Activated CD8-positive, alpha-beta T cell treated with anti-CD3 and anti-CD28 coated beads for 36 hours (primary cell): ENCODE results near the gene RBMS2. TPM values are rescaled to one million over a fixed set of nuclear protein-coding genes. Genes with fewer than 3 reads are reported as not detected.

Experiments used
- ATAC-seq: fragments of 200-7000 bp; cut with Tn5 transposase; one replicate; pipeline ENCODE4 v1.10.0; 2021; ENCODE audit warnings: mild to moderate bottlenecking, moderate library complexity
- CTCF ChIA-PET: fragments of 350-600 bp; sonication (Branson Sonifier 250); formaldehyde crosslinking; loops from one replicate; lab custom pipeline; 2021; ENCODE audit warnings: antibody characterized with exemption; lab: Charles Lee
- POLR2A ChIA-PET: fragments of 350-600 bp; sonication (Branson Sonifier 250); formaldehyde crosslinking; loops from one replicate; lab custom pipeline; 2021; ENCODE audit warnings: antibody characterized with exemption; lab: Charles Lee
- DNase-seq: peaks from one replicate; pipeline ENCODE4 v3.0.0-alpha.2; 2020
- H3K27ac Mint-ChIP-seq: one replicate; pipeline ENCODE4 v1.8.0; 2021; ENCODE audit warnings: mild to moderate bottlenecking, mixed read lengths
- H3K27me3 Mint-ChIP-seq: one replicate; pipeline ENCODE4 v1.8.0; 2021; ENCODE audit warnings: mixed read lengths
- H3K36me3 Mint-ChIP-seq: one replicate; pipeline ENCODE4 v1.8.0; 2021; ENCODE audit warnings: low read depth, mixed read lengths
- H3K4me1 Mint-ChIP-seq: one replicate; pipeline ENCODE4 v1.8.0; 2021; ENCODE audit warnings: low read depth, mixed read lengths
- H3K4me3 Mint-ChIP-seq: one replicate; pipeline ENCODE4 v1.8.0; 2021; ENCODE audit warnings: mild to moderate bottlenecking, moderate library complexity, mixed read lengths
- H3K9me3 Mint-ChIP-seq: one replicate; pipeline ENCODE4 v1.8.0; 2021; ENCODE audit warnings: mixed read lengths
- intact Hi-C: fragments of 100-400 bp; cut with micrococcal nuclease; formaldehyde crosslinking; loops from one replicate; pipeline ENCODE4 v1.10.0; 2022
- total RNA-seq, 2 experiments: library from RNA; stranded (reverse); gene quantifications; one replicate each; pipeline ENCODE4 v1.2.3, GENCODE V29; 2021
- TF ChIP-seq, protein P1 (sequence below): fragments of 200-600 bp; IDR thresholded peaks from one replicate; pipeline ENCODE4 v1.8.0; 2022; ENCODE audit warnings: antibody characterized with exemption, mild to moderate bottlenecking

RBMS2 gene
- 1 to 10 TPM; 2.8 to 3.1 TPM for total RNA-seq

DNA sequence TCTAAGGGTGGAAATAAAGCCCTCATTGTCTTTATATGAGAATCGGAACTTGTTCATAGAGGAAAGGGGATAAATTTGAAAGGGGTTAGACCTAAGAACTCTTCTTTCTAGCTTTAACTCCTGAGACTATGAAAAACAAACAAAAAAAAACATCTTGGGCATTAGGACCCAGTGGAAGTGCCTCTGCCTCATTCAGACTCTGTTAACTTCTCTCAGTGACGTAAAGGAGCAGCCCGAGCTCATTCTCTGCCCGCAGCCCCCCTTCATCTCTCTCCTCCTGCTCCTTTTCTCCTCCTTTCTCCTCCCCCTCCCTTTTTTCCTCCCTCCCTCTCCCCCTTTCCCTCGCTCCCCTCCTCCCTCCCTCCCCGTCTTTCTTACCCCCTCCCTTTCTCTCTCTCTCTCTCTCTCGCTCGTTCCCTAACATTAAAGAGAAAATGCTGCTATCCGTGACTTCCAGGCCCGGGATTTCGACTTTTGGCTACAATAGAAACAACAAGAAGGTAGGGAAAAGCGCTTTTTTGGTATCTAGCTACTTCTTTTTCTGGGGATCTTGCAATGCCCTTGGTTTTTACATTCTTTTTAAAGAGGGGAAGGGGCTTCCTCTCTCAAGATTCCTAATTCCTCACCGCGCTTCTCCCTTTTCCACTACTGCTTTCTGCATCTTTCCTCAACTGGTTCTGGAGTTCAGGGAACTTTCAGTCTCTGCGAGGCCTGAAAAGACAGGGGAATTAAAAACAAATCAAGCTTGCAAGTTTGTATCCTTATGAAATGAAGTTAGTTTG is at the start of gene RBMS2:
Gene RBMS2, plus strand, starts transcription at position 231 of the 782 bp plus-strand sequence. Its CDS starts 204 bp downstream, at position 435.
- CTCF ChIA-PET: interaction anchor here (0.6 to 2.2 kb wide), 17 partner anchors 9 to 115 kb away, joined by 3 to 11 read pairs (median 4); partner anchors contain the start of genes BAZ2A and GLS2
- Mint-ChIP-seq H3K9me3 (no peaks in the 10 kb centered on the region), H3K4me1 (peaks cover 30% of the 10 kb centered on the region), H3K27me3 (no peaks in the 10 kb centered on the region), H3K36me3 (no peaks in the 10 kb centered on the region), H3K4me3 (peak within 1 kb of the TSS; percentile 66), H3K27ac (peak within 1 kb of the TSS; percentile 77)
- DNase-seq: peak; percentile 62
- intact Hi-C loops: no loop called here
- POLR2A ChIA-PET: interaction anchor here (1.0 to 2.3 kb wide), 6 partner anchors 8 to 124 kb away, joined by 3 to 6 read pairs (median 4); partner anchors contain the start of genes ATP5F1B and TIMELESS
- peak; percentile 91 for ATAC-seq
- TF ChIP-seq, protein P1, sequence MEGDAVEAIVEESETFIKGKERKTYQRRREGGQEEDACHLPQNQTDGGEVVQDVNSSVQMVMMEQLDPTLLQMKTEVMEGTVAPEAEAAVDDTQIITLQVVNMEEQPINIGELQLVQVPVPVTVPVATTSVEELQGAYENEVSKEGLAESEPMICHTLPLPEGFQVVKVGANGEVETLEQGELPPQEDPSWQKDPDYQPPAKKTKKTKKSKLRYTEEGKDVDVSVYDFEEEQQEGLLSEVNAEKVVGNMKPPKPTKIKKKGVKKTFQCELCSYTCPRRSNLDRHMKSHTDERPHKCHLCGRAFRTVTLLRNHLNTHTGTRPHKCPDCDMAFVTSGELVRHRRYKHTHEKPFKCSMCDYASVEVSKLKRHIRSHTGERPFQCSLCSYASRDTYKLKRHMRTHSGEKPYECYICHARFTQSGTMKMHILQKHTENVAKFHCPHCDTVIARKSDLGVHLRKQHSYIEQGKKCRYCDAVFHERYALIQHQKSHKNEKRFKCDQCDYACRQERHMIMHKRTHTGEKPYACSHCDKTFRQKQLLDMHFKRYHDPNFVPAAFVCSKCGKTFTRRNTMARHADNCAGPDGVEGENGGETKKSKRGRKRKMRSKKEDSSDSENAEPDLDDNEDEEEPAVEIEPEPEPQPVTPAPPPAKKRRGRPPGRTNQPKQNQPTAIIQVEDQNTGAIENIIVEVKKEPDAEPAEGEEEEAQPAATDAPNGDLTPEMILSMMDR: no peak

DNA sequence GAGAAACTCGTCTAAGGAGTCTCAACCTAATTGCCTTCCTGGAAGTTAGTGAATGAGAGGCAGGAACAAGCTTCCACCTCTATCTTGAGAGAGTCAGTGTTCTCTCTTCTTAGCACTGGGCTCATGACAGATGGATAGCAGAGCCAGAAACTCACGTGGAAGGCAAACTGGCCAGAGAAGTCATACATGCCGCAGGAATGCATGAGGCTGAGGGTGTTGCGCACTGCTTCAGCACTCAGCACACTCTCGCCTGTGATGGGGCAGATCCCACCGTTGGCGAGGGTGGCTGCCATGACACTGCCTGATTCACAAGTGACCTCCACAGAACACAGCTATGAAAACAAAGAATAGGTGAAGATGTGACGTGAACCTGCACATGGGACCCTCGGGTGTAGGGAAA is 47.2 kb upstream of the RBMS2 start:
- H3K4me1 Mint-ChIP-seq: peaks cover 29% of the 10 kb centered on the region
- ChIA-PET CTCF (interaction anchor here (1.9 kb wide), 1 partner anchor 10 kb away, joined by 7 read pairs; no protein-coding TSS in a partner anchor), POLR2A (interaction anchor here (1.0 to 1.3 kb wide), 4 partner anchors 26 to 616 kb away, joined by 3 to 4 read pairs (median 3); partner anchors contain the start of gene CNPY2)
- ATAC-seq (no peak), DNase-seq (no peak)
- no peaks in the 10 kb centered on the region for H3K27me3 Mint-ChIP-seq
- H3K9me3 Mint-ChIP-seq: no peaks in the 10 kb centered on the region
- peaks cover 18% of the 10 kb centered on the region for H3K36me3 Mint-ChIP-seq
- no peak overlapping the region for H3K4me3 Mint-ChIP-seq
- H3K27ac Mint-ChIP-seq: no peak overlapping the region
- TF ChIP-seq, protein P1: no peak
- intact Hi-C loops: no loop called here

DNA sequence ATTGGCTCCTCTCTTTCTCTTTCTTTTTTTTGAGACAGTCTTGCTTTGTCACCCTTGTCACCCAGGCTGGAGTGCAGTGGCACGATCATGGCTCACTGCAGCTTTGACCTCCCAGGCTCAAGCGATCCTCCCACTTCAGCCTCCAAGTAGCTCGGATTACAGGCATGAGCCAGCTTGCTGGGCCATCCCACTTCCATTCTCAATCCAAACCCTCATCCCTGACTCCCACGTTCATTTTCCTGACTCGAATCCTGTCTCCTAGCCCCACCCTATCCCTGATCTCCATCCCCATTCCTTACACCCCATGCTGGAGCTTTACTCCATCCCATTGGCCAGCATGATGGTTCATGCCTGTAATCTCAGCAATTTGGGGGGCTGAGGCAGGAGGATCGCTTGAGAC is 45.5 kb upstream of the RBMS2 start:
- Mint-ChIP-seq H3K27me3 (no peaks in the 10 kb centered on the region), H3K4me1 (peaks cover 25% of the 10 kb centered on the region), H3K27ac (no peak overlapping the region), H3K4me3 (no peak overlapping the region), H3K36me3 (peaks cover 8% of the 10 kb centered on the region), H3K9me3 (no peaks in the 10 kb centered on the region)
- DNase-seq (no peak), ATAC-seq (no peak)
- CTCF ChIA-PET: no interaction called here
- intact Hi-C loops: no loop called here
- POLR2A ChIA-PET: interaction anchor here (0.6 to 0.7 kb wide), 2 partner anchors 34 to 113 kb away, joined by 3 read pairs; no protein-coding TSS in a partner anchor
- TF ChIP-seq, protein P1: no peak

- H3K36me3 Mint-ChIP-seq: peaks cover 3% of the 10 kb centered on the region
- CTCF ChIA-PET: no interaction called here
- intact Hi-C loops: no loop called here
Observed at GRCh38 chr12:56476972-56477432, 44.6 kb upstream of the RBMS2 start.

More at GRCh38 chr12:56476972-56477432, 44.6 kb upstream of the RBMS2 start:
- H3K27ac Mint-ChIP-seq: no peak overlapping the region
- H3K27me3 Mint-ChIP-seq: no peaks in the 10 kb centered on the region
- no peak overlapping the region for H3K4me3 Mint-ChIP-seq
- TF ChIP-seq, protein P1: no peak
- DNase-seq (no peak), ATAC-seq (no peak)
- peaks cover 17% of the 10 kb centered on the region for H3K4me1 Mint-ChIP-seq
- no peaks in the 10 kb centered on the region for H3K9me3 Mint-ChIP-seq
- POLR2A ChIA-PET: interaction anchor here (1.1 to 2.9 kb wide), 2 partner anchors 8 to 19 kb away, joined by 4 to 9 read pairs; partner anchors contain the start of gene SPRYD4
